GM12892 (cell line): ENCODE results near the gene CARMIL1.

Experiments
- POLR2A ChIP-seq: IDR thresholded peaks from 2 replicates; pipeline ENCODE4 v1.6.1; 2011; ENCODE audit warnings: low read depth, low read length, control low read depth
- TAF1 ChIP-seq: IDR thresholded peaks from 2 replicates; pipeline ENCODE4 v1.6.1; 2011; ENCODE audit warnings: low read depth, mild to moderate bottlenecking, control low read depth, low read length, borderline replicate concordance

DNA sequence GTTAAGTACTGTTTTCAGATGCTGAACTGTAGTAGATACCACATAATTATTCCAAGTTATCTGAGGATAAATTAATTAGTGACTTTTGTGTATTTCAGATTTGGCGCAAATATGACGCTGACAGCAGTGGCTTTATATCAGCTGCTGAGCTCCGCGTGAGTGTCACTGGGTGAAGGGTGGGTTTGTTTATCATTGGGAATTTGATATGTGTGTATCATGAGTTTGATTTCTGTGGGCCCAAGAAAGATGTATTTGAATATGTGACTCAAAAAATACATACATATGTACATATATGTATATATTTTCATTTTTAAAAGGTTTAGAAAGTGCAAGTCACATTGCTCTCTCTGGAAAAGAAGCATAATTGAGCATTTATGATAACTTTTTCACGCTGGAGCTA, 390.2 kb downstream of the CARMIL1 start:
- TF ChIP-seq POLR2A (no peak), TAF1 (no peak)
